NCI-H69 (cell line): ENCODE measurements around the gene IRF2.
A peak's percentile ranks its signal among the peaks of the same experiment; 100 is the strongest.

Experiments used
- DNase-seq: peaks from one replicate; lab custom pipeline; 2025; lab: John Stamatoyannopoulos, UW

The IRF2 gene

DNA sequence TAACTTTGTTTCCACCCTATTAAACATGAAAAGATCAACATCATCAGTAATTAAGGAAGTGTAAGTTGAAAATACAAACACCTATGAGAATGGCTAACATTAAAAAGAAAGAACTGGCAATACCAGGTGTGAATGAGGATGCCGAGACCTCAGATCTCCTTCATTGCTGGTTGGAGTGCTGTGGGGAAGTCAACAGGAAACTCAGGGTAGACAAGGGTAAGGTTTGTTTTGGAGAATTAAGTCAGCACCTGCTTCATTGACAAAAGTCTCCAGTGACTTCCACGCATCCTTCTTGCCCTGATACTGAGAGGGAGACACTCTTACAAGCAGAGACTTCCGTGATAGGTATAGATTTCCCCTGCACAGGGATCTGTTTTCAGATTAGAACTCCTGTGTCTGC lies 106.1 kb downstream of the IRF2 start:
- peak; percentile 27 for DNase-seq

DNA sequence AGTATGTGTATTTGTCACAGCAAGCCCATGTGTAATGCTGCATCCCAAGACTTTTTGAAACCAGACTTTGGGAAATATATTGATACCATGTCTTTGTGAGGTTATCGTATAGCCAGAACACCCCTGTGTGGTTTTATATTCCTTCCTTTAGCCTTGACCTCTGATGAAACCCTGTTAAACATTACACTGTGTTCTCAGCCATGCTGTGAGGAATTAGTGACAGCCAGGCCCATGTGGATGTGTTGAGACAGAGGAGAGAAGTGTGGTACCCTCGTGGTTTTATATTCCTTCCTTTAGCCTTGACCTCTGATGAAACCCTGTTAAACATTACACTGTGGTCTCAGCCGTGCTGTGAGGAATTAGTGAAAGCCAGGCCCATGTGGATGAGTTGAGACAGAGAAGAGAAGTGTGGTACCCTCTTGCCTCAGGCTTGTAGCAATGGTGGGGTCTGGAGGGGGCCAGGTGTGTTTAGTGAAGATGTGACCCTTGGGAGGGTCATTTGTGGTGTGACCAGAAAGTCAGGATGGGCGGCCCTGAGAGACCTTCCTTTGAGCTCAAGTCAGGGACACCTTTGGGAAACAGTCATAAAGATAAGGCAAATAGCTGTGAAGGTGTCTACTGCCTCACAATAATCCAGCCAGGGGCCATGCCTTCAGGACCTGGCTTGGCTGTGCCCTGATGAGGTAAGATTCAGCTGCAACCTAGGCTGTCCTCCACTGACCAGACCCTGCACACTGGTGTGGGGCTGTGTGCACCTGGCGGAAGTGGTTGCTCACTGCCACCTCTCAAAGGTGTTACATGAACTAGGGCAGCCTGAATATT lies 110.0 kb downstream of the IRF2 start:
- DNase-seq = no peak

DNA sequence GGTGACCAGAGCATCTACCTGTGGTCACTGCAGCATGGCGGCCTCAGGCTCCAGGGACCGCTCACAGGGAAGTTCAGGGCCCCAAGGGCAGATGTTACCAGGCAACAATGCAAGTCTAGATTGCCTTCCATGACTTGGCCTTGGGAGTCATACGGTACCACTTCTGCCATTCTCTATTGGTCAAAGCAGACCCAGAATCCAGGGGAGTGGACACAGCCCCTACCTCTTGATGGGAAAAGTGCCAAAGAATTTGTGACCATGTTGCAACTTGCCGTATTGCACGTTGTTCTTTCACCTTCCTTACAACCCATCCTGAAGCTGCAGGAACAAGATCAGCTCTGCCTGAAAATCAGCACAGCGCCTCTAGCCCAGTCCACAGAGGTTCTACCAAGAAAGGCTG lies 111.1 kb downstream of the IRF2 start:
- DNase-seq = no peak

DNA sequence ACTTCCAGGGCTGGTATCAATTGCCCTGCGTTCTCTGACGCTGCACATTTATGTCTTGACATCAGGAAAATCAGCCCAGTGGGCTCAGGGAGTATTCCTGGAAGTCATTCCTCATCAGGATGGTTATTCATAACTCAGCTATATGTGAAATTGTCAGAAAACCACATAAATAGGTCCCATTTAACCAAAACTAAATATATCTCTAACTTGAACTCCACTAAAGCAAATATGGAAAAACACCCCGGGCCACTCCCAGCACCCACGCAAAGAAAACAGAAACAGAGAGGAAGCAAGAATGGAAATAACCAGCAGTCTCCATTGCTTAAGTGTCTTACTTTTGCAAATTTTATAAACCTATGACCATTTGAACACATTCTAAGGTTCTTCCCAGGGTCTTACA lies 112.0 kb downstream of the IRF2 start:
- no peak for DNase-seq

DNA sequence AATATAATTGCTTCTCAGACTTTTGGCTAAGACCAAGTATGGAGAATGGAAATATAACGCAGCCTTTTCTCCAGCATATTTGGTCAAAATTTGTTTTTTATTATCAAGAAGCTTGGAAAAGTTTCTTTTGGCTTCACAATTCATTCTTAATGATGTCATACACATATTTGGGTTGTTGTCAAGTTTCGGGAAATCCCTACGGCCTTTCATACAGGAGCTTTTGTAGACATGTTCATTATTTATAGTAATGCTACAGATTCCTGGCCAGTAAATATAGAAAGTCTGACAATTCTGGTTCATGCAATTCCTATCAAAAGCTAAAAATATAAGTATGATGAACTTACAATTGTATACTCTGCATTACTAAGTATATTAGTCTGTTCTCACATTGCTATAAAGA lies 112.9 kb downstream of the IRF2 start:
- no peak for DNase-seq

DNA sequence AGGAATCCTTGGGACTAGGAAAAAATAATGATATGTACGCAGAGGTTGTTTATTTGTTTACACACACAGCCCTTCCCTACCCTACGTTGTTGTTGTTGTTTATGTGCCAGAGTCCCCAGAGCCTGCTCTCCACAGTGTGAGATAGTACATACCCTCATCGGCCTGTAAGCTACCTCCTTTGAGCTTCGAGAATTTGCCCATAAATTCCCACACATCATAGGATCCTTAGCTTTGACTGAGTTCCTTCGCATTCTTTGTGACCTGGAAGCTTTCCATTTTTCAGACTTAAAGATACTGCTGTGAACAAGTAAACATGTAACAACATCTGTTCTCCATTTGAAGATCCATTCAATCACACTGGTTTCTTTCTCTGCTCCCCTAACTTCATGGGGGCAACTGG lies 114.5 kb downstream of the IRF2 start:
- DNase-seq = no peak

DNA sequence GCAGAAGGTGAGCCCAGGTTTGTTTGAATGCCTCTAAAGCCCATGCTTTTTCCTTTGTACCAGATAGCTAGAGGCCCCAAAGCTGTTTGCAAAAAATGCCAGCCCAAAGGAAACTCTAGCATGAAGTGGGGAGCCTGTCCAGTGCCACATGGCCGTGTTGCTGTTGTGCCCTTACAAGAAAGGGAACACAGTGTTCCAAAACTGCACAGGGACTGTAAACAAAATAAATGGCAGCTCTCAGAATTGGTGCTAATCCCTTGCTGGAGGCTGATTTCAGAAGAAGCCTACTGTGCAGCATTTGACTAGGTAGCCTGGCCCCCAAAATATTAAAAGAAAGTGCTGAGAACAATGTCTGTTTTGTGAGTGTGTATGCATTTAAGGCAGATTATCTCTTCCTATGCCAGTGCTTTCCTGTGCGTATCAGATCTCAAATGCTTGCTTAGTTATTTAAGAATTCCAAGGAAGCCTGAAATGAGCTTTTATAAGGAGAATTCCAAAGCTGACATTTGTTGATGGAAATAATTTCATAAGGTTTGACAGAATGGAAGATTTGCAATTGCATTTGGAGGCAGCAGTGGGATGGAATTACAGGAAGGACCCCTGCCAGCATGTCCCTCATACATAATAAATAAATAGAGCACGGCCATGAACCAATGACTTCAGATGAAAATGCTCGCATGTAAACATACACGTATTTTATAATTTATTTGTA lies 115.7 kb downstream of the IRF2 start:
- DNase-seq = no peak

DNA sequence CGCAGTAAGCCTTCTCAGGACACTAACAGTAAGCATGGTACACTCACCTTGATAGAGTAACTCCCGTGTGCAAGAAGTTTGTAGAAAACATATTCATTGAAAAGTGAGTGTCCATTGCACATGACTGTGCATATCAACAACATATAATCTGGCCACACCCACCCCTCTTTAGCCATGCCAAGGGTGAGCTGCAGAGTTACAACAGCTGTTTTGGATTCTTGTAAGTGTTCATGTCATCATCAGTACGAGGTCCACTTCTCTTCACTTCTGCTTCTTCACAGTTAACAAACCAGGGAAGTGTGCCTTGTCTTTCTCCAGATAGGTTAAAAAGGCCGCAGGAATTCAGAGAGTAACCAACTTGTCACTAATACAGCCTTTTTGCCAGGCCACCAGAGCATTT lies 116.6 kb downstream of the IRF2 start:
- no peak for DNase-seq

DNA sequence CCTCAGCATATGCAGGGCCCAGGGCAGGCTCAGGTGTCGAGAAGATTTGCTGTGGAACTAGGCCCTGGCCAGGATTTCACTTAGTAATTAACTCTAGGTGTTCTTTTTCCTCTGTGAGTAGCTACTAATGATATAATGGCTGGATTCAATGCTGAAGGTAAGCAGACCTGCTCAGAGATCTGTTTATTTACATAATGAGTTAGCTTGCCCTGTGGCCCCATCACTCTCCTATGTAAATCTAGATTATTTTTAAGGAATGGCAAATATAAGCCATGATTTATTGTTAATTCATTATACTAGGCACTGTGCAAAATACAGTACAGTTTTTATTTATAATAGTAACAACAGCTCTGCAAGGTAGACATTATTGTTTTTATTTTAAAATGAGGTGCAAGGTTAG lies 117.2 kb downstream of the IRF2 start:
- peak; percentile 39 for DNase-seq

DNA sequence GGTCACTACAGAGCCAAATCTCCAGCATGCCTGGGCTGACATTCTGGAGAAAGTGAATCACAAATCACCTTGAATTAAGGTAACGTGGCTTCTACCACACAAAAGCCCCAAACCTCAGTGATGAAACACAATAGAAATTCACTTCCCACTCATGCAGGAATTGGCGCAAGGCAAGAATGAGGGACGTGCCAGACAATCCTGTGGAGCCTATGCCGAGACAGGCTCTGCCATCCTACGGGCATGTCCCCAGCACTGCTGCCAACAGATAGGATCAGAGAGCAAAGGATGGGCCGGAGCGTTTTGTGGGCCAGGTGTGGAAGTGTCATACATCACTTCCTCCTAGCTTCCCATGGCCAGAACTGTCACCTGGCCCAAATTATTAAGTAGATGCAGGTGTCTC lies 118.0 kb downstream of the IRF2 start:
- no peak for DNase-seq

DNA sequence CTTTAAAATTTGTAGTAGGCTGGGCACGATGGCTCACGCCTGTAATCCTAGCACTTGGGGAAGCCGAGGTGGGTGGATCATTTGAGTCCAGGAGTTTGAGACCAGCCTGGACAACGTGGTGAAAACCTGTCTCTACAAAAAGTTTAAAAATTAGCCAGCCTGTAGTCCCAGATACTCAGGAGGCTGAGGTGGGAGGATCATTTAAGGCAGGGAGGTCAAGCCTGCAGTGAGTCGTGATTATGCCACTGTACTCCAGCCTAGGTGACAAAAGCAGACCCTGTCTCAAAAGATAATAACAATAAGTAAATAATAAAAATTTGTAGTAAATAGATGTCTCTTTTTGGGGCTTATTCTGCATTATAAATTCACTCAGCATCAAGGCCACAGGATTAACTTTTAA lies 118.5 kb downstream of the IRF2 start:
- no peak for DNase-seq

DNA sequence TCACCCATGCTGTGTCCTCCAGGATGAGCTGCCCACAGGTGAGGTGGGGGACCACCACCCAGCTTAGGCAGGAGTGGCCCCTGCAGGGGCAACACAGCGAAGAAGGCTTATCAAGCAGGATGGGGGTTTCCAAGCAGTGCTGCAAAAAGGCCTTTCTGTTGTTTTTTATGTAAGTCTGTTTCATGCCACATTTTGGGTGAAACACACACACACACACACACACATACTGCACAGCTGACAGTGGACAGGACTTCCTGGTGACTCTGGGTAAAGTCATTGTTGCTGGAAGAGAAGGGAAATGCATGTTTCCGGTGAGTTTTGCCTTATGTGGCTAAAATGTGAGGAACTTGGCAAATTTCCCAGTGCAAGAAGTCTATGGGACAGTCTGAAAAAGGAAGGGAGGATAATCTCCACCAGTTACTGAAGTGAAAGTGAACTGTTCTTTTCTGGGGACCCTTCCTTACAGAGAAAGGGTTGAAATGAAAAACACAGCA lies 119.2 kb downstream of the IRF2 start:
- peak; percentile 0 for DNase-seq

DNA sequence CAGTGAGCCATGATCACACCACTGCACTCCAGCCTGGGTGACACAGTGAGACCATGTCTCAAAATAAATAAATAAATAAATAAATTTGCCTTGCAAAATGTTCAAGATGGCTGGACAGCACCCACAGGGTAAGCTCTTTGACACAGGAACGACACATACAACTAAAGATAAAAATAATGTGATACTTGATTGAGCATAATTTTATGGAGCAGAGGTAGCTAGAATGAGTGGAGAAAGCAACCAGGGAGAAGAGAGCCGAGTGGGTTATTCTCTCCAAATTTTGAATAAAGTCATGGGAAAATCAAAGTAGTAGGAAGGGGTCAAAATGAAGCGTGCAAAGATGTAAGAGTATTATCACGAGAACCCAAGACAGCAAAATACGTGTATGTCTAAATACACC lies 121.5 kb downstream of the IRF2 start:
- no peak for DNase-seq

DNA sequence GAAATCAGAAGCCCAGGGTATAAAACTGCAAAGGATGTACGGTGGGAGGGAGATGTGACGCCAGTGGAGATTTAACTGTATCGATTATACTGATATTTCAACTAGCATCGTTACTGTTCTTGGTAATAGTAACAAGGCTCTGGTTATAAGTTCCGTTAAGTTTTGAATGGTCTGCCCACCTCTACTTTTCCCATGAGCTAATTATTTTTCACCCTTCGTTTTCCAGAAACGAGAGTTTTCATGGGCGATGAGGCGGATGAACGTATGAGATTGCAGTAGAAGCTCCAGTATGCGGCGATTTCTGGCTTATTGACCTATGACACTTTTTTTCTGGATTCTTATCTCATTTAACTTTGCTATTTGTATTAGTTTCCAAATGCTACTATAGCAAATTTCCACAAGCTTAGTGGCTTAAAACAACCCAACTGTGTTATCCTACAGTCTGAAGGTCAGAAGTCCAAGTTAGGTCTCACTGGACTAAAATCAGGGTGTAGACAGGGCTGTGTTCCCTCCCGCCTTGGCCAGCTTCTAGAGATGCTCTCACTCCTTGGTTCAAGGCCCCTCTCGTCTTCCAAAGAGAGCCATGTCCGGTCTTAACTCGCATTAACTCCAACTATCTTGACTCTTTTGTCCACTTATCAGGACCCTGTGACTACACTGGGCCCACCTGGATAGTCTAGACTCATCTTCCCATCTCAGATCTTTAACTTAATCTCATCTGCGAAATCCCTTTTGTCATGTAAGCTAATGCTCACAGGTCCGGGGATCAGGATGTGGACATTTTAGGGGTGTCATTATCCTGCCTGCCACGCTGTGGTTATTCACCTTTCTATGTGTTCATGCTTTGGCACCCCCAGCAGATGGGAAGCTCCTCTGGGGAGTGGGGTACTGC lies 122.5 kb downstream of the IRF2 start:
- no peak for DNase-seq

DNA sequence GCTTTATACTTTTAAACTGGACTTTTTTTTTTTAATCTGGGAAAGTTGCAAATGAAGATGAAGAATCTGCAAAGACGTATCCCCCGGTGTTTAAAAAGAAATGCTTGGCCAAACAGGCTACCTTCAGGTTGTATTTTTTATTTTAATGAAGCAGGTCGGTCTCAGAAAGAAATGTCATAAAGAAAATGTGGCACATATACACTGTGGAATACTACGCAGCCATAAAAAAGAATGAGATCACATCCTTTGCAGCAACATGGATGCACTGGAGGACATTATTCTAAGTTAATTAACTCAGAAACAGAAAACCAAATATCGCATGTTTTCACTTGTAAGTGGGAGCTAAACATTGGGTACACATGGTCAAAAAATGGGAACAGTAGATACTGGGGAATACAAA lies 123.4 kb downstream of the IRF2 start:
- DNase-seq = no peak

DNA sequence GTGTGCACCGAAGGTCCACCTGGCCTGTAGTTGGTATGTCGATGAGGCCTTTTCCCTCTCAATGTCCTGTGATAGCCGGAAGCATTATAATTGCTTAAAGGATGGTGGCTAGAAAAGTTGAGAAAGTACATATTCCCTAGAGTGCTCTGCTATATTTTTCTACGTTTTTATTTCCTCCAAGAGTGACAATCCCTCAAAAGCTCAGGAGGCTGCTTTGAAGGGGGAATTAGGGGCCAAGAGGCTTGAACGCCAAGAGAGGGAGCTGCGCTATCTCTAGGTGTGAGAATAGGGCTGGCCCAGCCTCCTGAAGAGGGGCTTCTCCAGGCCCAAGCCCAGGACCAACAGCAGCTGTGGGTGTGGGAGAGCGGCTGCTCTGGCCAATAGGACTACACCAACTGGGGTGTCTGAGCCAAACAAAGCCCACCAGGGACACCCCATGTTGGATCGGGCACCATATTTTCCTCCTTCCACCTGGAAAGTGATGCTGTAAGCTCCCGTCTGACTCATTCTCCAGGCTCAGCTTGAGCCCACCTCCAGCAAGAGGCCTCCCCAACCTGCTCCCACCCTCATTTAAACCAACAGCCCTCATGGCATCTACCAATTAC lies 124.0 kb downstream of the IRF2 start:
- DNase-seq = no peak

DNA sequence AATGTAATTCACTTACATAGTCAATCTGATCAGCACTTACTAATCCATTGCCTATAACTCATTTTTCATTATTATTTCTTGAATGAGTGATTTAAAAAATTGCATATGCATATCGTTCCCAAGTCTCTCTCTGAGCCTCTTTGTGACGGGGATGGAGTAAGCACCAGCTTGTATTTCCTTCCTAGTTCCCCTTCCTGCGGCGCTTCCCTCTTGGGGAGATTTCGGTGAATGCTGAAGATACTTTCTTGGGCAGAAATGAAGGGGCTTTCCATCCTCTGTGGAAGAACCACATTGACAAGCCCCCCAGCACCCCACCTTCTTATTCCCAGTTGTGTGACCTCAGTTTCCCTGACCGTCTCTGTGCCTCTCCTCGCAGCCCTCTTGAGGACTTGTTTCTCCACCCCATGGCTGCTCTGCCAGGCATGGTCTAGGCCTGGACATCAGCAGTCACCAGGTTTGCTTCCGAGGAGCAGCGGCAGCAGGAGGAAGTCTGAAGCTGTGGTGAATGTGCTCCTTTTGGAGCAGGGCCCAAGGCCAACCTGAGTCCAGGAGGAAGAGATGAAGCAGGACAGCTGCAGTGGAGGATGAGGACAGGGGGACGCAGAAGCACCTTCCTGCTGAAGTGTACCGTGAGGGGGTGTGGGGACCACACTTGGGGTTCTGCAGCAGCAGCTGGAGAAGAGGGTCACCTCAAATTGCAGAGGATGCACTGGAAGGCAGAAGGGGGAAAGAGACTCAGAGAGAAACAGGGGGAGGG lies 124.9 kb downstream of the IRF2 start:
- no peak for DNase-seq

DNA sequence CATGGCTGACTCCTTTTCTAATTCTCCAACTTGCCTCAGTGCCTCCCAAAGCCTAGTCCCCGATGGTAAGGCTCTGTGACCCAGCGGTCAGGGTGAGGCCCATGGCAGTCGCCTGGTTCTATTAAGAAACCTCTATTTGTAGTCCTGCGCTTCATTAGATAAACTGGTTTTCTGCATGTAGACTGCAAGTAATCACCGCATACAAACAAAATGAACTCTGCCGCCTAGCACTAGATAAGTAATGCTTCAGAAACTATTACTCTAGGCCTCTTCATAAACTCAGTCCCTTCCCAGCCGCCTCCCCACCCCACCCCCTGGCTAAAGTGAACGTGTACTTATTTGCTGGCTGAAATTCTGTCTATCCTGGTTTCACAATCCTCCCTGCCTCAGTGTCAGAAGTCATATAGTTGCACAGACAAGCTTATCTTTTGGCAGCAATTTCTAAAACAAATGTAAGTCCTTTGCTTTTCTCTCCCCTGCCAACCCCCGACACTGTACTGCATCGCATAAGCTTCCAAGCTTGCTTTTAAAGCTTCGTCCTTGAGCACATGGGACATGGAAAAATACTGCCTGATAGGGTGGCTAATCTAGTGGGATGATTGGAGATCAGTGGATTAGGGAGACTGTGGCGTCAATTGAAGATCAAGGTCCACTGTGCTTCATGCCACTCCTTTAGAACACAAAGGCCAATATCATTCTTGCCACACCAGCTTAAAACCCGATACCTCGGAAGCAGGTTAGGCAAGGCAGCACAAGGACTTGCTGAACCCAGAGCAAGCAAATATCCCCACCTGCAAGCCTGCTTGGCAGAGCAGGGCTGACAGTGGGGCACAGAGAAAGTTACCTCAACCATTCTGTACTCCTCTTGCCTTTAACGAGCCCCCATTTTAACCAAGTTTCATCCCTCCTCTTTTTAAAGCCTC lies 125.8 kb downstream of the IRF2 start:
- DNase-seq = no peak

DNA sequence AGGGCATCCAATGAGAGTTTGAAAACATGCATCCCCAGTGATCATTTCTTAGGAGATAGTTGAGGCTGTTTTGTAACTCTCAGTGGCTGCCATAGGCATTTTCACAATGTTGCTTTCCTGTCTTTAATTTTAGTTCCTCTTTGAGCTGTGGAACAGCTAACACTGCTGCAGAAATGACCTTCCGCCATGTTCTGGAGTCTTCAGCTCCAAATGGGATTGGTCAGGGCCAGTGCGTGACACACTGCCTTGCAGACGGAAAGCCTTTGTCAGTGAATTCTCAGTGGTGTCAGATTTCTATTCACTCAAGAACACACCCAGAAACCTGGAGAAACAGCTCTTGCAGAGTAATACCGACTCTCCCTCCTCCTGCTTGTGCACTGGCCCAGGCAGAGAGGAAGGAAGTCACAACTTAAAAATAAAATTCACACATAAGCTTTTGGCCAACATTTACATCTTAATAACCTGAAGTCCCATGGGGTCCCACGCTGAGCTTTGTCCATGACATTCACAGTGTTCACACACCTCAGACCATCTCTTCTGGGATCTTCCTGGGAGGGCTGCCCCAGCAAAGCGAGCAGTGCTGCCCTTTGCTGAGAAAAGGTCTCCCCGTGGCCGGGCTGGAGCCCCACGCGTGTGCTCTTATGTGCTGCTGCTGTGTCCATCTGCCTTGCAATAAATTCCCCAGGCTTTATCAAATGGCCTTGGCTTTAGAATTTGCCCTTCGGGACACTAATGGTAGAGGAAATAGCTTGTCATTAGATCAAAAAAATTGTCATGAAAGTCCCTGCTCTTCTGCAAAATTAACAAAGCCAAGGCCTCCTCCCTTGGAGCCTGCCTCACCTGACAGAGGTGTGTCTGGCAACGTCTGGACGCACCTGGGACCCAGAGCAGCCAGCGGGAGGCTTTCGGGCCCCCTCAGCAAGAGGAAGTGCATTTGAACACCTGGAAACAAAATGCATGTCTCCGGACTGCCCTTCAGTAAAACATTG lies 126.8 kb downstream of the IRF2 start:
- peak; percentile 57 for DNase-seq
